SK-N-SH treated with all-trans-retinoic acid at 6 μM for 48 hours (cell line): Measurements from ENCODE around the gene RPS5.

ENCODE experiments used
- ISL1 ChIP-seq: fragments of 250-450 bp; sonication (Bioruptor Pico); IDR thresholded peaks from 2 replicates; pipeline ENCODE4 v2.1.2; 2022; ENCODE audit warnings: mild to moderate bottlenecking, moderate library complexity
- PATZ1 ChIP-seq: fragments of 250-450 bp; sonication (Bioruptor Pico); IDR thresholded peaks from 2 replicates; pipeline ENCODE4 v1.8.0; 2020; ENCODE audit warnings: mild to moderate bottlenecking, moderate library complexity, borderline replicate concordance
- ZNF565 ChIP-seq: fragments of 450-650 bp; formaldehyde crosslinking; conservative IDR thresholded peaks from 2 replicates; pipeline ENCODE4 v1.5.0; 2020; ENCODE audit warnings: low read depth, mild to moderate bottlenecking, moderate library complexity
- ZNF70 ChIP-seq: fragments of 450-650 bp; formaldehyde crosslinking; IDR thresholded peaks from 2 replicates; pipeline ENCODE4 v1.5.0; 2020; ENCODE audit warnings: mild to moderate bottlenecking, moderate library complexity

DNA sequence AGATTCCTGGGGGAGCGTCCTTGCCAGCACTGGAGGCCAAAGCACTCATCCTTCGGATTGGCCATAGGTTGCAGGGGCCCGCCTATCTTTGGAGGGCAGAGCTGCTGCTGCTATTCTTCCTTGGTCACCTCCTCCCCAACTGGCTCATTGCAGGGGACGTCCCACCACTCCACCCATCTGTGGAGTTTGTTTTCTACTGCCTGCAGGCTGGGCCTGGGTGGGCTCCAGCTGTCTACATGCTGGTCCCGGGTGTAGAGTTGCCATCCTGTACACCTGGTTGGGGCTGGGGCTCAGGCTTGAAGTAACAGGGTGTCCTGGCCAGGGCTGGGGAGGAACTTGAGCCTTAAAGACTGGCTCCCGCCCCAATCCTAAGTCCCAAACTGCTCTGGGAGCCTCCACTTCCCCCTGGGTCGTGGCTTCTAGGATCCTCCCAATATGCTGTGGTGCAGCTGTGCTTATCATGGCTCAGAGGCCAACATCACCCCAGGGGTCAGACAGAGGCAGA is 10.5 kb downstream of the RPS5 start:
- TF ChIP-seq PATZ1 = no peak
- no peak for TF ChIP-seq ZNF565 (CRISPR knock-in tag)
- TF ChIP-seq ISL1 (CRISPR knock-in tag) = no peak
- TF ChIP-seq ZNF70 = no peak
